Measurements from ENCODE around the gene VARS2.
"Not testable (repeated sequence)": the region's sequence is repeated elsewhere in the genome, so short reads cannot be mapped to it uniquely, and the experiment has no call there.

The VARS2 gene

GRCh38 chr6:30914076-30914853 is at the start of gene VARS2:
Gene VARS2 (plus strand): TSS chr6:30914238. CDS start chr6:30914837, 599 bp downstream.
- DNase-seq = peak; percentile 79

DNA sequence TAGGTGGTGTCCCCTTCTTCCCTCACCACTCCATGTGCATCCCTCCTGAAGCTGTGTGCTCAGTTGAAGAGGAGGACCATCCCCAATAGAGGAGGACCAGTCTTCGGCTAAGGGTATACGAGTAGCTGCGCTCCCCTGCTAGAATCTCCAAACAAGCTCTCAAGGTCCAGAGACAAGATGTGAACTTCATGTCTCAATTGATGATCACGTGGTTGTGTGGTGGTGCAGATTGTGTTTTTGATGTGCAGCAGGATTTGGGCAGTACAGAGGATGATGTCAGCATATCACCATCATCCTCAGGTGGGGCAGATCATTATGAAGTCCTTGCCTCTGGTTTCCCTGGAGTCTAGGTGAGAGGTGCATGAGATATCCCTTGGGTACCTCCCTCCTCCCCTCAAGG is 49.7 kb upstream of the VARS2 start:
- DNase-seq = no peak

GRCh38 chr6:30869241-30869749 is 44.7 kb upstream of the VARS2 start:
- DNase-seq = not testable (repeated sequence)

DNA sequence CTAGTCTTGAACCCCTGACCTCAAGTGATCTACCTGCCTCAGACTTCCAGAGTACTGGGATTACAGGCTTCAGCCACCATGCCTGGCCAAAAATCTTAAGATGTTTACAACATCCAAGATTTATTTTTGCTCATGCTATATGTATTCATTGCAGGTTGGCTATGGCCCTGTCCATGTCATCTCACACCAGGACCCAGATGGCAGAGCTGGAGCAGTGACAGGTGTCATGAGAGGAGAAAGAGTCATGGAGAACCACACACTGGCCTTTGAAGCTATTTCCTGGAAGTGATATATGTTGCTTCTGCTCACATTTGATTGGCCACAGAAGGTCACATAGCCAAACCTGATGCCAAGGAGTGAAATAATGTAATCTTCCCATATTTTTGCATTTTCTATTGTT is 43.5 kb upstream of the VARS2 start:
- DNase-seq = no peak

DNA sequence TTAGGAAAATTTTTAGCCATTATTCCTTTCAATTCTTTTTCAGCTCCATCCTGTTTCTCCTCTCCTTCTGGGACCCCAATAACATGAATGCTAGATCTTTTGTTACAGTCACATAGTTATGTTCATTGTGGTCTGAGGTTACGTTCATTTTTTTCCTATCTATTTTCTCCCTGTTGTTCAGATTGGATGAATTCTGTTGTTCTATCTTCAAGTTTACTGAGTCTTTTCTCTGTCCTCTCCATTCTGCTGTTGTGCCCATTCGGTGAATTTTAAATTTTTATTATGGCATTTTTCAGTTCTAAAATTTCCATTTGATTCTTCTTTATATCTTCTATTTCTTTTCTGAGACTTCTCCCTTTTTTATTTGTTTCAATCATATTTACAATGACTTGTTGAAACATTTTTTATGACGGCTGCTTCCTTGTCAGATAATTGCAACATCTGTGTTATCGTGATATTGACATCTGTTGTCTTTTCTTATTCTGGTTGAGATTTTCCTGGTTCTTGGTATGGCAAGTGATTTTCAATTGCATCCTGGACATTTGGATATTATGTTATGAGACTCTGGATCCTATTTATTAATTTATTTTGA is 42.4 kb upstream of the VARS2 start:
- no peak for DNase-seq

DNA sequence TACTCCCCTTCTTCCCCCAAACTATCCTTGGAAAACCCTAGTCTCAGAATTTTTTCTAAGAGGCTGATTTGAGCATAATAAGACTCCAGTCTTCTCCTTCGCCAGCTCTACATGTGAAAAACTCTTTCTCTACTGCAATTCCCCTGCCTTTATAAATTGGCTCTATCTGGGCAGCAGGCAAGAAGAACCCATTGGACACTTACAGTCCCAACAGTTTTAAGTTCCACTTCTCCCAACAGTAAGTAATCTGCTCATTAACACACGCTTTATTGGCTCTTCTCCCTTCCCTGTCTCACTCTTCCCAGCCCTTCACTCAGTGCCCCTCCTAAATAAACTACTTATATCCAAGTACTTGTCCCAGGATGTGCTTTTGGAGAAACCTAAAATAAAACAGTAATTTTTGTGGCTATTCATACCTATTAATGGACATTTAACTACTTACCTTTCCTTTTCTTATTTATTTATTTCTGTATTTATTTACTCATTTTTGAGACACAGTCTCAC is 40.8 kb upstream of the VARS2 start:
- no peak for DNase-seq

DNA sequence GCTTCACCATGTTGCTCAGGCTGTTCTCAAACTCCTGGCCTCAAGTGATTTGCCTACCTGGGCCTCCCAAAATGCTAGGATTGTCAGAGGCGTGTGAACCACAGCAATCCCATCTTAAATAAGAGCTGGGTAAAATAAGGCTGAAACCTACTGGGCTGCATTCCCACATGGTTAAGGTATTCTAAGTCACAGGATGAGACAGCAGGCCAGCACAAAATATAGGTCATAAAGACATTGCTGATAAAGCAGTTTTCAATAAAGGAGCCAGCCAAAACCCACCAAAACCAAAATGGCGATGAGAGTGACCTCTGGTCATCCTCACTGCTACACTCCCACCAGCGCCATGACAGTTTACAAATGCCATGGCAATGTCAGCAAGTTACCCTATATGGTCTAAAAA is 40.2 kb upstream of the VARS2 start:
- not testable (repeated sequence) for DNase-seq

DNA sequence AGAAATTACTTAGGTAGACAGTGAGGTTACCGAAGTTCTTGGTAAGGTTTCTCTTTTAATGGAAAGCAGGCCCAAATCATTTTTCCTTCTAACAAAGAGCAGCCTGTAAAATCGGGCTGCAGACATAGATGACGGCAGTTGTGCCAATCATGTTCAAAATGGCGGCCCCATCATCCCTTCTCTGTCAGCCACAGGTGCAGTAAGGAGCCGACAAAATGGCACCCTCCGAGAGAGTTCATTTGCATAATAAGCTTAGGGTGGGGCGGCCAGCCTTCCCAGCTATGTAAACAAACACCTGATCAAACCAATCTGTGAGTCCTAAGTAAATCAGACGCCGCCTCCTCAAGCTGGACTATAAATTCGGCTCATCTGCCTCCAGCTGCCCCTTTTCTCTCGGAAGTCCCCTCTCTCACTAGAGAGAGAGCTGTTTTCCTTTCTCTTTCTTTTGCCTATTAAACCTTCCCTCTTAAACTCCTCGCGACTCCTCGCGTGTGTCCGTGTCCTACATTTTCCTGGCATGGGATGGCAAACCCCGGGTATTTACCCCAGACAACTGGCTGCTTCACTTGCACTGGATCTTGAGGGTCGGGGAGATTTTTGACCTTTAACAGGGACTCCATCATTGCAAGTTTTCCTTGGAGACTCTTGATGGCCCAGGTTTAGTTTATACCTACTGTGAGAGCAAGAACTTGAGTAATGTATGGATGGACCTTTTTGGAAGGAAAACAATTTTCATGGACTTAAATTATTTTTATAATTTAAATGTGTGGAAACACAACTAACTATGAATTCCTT is 38.6 kb upstream of the VARS2 start:
- peak; percentile 5 for DNase-seq

GRCh38 chr6:30876039-30876730 is 37.9 kb upstream of the VARS2 start:
- no peak for DNase-seq

DNA sequence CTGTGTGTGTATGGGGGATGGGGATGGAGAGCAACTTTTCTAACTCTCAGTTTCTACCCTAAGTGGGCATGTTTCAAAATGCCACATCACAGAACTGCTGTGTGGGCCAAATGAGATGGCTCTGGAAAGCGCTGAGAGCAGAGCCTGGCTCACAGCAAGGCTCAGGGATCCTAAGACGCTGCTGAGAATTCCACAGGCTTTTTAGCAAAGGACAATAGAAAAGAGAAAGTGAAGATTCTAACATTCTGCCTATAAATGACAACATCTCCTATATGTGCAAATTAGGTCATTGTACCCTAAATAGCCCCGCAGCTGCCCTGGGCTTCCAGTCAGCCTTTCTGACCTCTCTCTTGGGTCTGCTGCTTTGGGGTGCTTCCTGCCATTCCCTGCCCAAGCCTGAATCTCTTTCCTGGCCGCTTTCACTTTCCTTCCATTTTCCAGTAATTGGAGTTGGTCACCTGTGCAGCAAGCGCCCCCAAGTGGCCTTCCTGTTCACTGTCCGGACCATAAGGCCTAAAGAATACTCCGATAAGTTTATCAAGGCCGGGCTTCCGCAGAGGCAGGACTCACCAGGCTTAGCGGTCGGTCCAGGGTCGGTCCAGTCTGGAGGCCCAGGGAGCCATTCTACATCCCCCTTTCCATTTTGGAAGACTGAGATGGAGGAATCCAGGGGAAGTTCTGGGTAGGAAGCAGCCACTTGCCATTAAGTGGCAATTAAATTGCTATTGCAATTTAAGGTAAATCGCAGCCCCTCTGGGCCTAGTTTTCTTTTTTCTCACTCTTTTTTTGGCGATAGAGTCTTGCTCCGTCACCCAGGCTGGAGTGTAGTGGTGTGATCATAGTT is 36.4 kb upstream of the VARS2 start:
- peak; percentile 80 for DNase-seq

- no peak for DNase-seq
These were observed 34.2 kb upstream of the VARS2 start for GRCh38 chr6:30879684-30880427.

DNA sequence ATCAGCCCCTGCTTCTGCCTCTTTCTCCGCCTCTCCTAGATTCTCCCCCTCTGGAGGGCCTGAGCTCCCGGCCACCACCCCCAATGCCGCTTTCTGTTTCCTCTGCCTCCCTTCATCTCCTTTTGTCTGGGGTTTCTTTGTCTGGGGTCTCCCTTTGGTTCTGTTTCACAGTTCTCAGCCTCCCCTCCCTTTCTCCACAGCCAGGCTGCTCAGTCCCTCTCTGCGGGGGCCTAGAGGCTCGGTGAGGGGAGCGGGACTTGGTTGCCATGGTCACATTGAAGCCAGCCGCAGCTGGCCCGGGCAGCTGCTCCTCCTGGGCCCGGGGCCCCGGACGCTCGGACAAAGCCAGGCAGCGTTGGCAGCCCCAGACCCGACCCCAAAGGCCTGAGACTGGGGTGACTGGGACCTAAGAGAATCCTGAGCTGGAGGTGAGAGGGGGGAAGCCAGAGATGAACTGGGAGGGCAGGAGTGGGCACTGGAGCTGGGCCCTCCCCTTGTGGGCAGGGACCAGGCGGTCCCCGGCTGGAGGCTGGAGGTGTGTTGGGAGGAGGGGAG is 33.3 kb upstream of the VARS2 start:
- no peak for DNase-seq

DNA sequence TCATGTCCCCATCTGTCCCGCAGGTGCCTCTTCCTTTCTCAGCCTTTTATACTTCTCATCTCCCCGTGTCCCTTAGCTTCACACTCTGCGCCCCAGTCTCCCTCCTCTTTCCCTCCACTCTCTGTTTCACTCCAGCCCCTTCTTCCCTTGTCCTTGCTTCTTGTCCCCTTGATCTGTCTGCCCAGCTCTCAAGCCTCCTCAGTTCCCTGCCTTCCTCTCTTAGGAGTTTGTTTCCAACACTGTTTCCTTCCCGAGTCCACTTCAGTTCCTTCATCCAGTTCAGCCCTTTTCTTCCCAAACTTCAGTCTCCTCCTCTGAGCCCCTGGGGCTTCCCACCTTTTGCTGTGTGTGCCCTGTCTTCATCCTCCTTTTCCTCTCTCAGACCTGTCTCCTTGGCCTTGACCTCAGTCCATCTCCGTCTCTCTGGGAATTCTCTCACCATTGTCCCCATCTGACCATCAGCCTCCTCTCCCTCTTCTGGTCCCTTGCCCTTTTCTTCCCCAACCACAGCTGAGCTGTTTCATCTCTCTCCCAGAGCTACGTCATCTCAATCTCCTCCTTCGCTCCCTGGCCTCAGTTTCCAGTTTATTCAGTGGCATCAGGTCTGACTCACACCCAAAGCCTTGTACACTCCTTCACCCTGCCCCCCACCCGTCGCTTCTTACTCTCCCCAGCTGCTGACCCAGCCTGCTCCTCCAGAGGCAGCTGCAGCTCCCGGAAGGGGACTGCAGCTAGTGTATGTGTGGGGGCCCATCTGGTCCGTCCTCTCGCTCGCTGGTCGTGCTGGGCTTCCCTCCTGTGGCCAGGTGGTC is 32.4 kb upstream of the VARS2 start:
- no peak for DNase-seq

GRCh38 chr6:30882204-30882758 is 31.8 kb upstream of the VARS2 start:
- no peak for DNase-seq

DNA sequence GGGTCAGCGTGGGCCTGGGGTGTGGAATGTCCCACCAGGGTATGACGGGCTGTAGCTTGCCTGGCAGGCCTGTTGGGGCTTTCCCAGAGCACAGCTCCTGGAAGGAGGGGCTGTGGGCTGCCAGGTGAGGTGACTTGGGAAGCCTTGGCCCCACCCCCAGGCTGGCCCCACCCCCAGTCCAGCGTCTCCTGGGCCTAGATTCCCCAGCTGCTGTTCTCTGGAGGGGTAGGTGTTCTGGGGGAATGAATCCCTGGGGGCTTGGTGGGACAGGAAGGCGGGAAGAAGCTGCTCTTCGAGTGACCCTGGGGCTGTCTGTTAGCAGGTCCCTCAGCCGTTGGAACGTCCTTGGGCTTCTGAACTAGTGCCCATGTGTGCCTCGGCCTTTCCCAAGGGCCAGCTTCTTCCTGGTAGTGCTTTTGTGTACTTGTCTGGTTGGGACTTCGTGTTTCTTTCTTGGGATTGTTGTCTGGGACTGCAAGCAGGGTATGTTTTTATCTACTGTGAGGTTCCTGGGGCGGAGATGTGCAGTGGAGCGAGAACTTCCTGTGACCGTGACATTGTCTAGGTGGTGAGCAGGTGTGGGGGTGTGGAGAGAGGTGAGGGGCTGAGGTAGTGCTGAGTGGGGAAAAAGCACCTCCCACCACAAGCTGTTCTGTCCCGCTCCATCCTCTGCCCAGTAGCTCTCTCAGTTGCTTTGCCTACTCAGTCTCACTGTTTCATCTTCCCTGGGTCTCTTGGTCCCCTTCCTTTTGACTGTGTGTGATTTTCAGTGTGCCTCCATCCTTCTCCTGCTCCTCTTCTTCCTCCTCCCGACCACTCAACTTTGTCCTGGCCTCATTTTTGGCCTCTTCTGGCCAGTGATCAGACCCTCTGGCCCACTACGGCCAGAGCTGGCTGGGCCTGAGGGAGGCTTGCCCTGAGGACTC is 31.0 kb upstream of the VARS2 start:
- DNase-seq = peak; percentile 51

GRCh38 chr6:30883685-30884520 is 30.1 kb upstream of the VARS2 start, which contains the start of gene DDR1:
Gene DDR1 (plus strand): TSS chr6:30884519. CDS start chr6:30888730, 4,211 bp downstream.
- DNase-seq = peak; percentile 27
